Muscle of arm (tissue), 12 donors: ENCODE results near the gene CLTB. TPM values are rescaled to one million over a fixed set of nuclear protein-coding genes. Genes with fewer than 3 reads are reported as not detected.

ENCODE experiments used
- DNase-seq: peaks from one replicate; pipeline ENCODE4 v3.0.0-alpha.2; 2013
- polyA plus RNA-seq, 12 donors: library from polyadenylated mRNA; unstranded; fragments of 120-200 nt; gene quantifications; one replicate each; pipeline ENCODE4 v1.2.1, GENCODE V29; 2013; ENCODE audit not compliant: insufficient read length in 12 of 12

The CLTB gene
- polyA plus RNA-seq, 12 donors: 41.8 to 132 (median 49.0) TPM; not detected in 1

GRCh38 chr5:176384991-176385390 lies 31.3 kb downstream of the CLTB start:
- DNase-seq: no peak

GRCh38 chr5:176384366-176384930 lies 31.9 kb downstream of the CLTB start:
- no peak for DNase-seq

GRCh38 chr5:176383961-176384360 lies 32.4 kb downstream of the CLTB start:
- no peak for DNase-seq

GRCh38 chr5:176383248-176383905 lies 33.0 kb downstream of the CLTB start:
- DNase-seq: no peak

- no peak for DNase-seq
Measured at GRCh38 chr5:176382721-176383120, 33.6 kb downstream of the CLTB start.

- DNase-seq: no peak
Measured at GRCh38 chr5:176381979-176382378, 34.4 kb downstream of the CLTB start.

GRCh38 chr5:176381423-176381822 lies 34.9 kb downstream of the CLTB start:
- no peak for DNase-seq

- no peak for DNase-seq
Measured at GRCh38 chr5:176379881-176380280, 36.5 kb downstream of the CLTB start.

- DNase-seq: peak; percentile 41
Measured at GRCh38 chr5:176373100-176373818, 43.1 kb downstream of the CLTB start.

- DNase-seq: no peak
Measured at GRCh38 chr5:176371621-176372539, 44.5 kb downstream of the CLTB start.

GRCh38 chr5:176369934-176370711 lies 46.2 kb downstream of the CLTB start:
- no peak for DNase-seq

- no peak for DNase-seq
Measured at GRCh38 chr5:176368726-176369125, 47.6 kb downstream of the CLTB start.

GRCh38 chr5:176366232-176366894 lies 50.0 kb downstream of the CLTB start:
- no peak for DNase-seq

GRCh38 chr5:176365351-176366231 lies 50.7 kb downstream of the CLTB start, which contains the start of gene ARL10:
TSS of gene ARL10 (plus strand) at chr5:176365487. CDS start at chr5:176365564, 77 bp downstream.
- DNase-seq: peak; percentile 58

GRCh38 chr5:176364765-176365350 lies 51.5 kb downstream of the CLTB start:
- no peak for DNase-seq

- DNase-seq: no peak
Measured at GRCh38 chr5:176362233-176362490, 54.2 kb downstream of the CLTB start.

GRCh38 chr5:176361437-176362232 lies 54.7 kb downstream of the CLTB start, which contains the start of gene KIAA1191:
TSS of gene KIAA1191 (minus strand) at chr5:176361764. CDS start at chr5:176359508, 2,256 bp downstream.
- DNase-seq: peak; percentile 92

GRCh38 chr5:176360894-176361436 lies 55.4 kb downstream of the CLTB start:
- peak; percentile 20 for DNase-seq
